Spleen (tissue), 7 donors: ENCODE measurements around the gene PPM1L.

ENCODE experiments used
- POLR2A ChIP-seq, 3 donors: fragments of 450-650 bp; IDR thresholded peaks; one replicate each; pipeline ENCODE4 v1.5.1; 2017; ENCODE audit warnings: antibody characterized with exemption in 3 of 3, mild to moderate bottlenecking in 1 of 3
- POLR2AphosphoS5 ChIP-seq, 3 donors: sonication (generic); formaldehyde crosslinking; IDR thresholded peaks; one replicate each; pipeline ENCODE4 v1.5.1; 2017; ENCODE audit warnings: antibody characterized with exemption in 3 of 3
- TF ChIP-seq, protein P1 (sequence below), 11 experiments: fragments of 200-600 bp in 7 of 11; fragments of 450-650 bp in 4 of 11; sonication (generic) in 4 of 11; IDR thresholded peaks in 8 of 11; conservative IDR thresholded peaks in 3 of 11; 1 replicate in 7 of 11; 2 replicates in 4 of 11; pipeline versions ENCODE4 v1.4.0 to v1.8.0; 2016 to 2021; ENCODE audit warnings: antibody characterized with exemption in 11 of 11, inconsistent platforms in 4 of 11, mild to moderate bottlenecking in 1 of 11
- donor health status: DM: no; HTN: no; CAD: no; lungs with moderate emphysema.
- donor health status: DM: no; HTN: no; CAD: no.
- donor health status: DM: no; HTN: no; CAD: no.

DNA sequence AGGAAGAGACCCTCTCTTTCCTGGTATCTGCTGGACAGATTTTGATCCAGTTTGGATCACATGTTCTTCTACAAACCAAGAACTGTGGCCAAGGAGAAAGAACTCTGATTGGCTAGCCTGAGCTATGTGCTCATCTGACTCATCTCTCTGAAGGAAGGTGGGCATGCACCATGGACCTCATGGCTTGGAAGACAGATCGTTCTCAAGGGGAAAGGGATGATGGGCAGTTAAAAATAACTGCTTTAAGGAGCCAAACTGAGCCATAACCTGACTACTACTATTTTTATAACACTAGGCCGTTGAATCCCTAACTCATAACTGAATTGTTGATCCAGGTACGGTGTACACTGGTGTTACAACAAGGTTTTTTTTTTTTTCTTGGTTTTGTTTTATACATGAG, 236.7 kb downstream of the PPM1L start:
- TF ChIP-seq, protein P1, sequence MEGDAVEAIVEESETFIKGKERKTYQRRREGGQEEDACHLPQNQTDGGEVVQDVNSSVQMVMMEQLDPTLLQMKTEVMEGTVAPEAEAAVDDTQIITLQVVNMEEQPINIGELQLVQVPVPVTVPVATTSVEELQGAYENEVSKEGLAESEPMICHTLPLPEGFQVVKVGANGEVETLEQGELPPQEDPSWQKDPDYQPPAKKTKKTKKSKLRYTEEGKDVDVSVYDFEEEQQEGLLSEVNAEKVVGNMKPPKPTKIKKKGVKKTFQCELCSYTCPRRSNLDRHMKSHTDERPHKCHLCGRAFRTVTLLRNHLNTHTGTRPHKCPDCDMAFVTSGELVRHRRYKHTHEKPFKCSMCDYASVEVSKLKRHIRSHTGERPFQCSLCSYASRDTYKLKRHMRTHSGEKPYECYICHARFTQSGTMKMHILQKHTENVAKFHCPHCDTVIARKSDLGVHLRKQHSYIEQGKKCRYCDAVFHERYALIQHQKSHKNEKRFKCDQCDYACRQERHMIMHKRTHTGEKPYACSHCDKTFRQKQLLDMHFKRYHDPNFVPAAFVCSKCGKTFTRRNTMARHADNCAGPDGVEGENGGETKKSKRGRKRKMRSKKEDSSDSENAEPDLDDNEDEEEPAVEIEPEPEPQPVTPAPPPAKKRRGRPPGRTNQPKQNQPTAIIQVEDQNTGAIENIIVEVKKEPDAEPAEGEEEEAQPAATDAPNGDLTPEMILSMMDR (IDR thresholded peaks at IDR 0.05 in 8 of 11, conservative IDR thresholded peaks at IDR 0.05 in 3 of 11) = no peak
- no peak for TF ChIP-seq POLR2AphosphoS5 (IDR thresholded peaks at IDR 0.05)
- no peak for TF ChIP-seq POLR2A (IDR thresholded peaks at IDR 0.05)
